HS-5 (cell line): Measurements from ENCODE around the gene SHISA9.
"Not testable (repeated sequence)": the region's sequence is repeated elsewhere in the genome, so short reads cannot be mapped to it uniquely, and the experiment has no call there.

Experiments
- DNase-seq: peaks from one replicate; pipeline ENCODE4 v3.0.0-alpha.2; 2012; ENCODE audit warnings: low read depth

SHISA9 gene

DNA sequence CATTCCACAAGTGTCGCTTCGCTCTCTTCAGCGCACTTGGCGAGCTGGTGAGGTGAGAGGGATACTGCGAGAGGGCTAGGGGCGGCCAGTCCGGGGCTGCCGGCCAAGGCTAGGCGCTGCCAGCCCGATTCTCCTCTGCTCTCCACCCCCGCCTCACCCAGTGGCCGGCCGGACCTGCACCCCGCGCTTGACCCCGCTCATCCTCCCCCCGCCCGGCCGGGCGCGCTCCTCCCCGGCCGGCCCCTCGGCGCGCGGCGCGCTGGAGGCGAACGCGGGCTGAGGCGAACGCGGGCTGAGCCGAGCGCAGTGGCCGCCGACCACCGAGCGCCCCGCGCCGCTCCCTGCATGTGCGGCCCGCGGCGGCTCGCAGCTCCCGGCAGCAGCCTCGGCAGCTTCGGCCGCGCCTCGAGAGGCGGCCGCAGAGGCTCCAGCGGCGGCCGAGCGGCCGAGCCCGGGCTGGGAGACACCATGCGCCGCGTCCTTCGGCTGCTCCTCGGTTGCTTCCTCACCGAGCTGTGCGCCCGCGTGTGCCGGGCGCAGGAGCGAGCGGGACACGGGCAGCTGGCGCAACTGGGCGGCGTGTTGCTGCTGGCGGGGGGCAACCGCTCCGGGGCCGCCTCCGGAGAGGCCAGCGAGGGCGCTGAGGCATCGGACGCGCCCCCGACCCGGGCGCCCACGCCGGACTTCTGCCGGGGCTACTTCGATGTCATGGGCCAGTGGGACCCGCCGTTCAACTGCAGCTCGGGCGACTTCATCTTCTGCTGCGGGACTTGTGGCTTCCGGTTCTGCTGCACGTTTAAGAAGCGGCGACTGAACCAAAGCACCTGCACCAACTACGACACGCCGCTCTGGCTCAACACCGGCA lies at the start of gene SHISA9:
Gene SHISA9 (plus strand): TSS at position 2 of the 865 bp plus-strand sequence.
- DNase-seq = no peak

DNA sequence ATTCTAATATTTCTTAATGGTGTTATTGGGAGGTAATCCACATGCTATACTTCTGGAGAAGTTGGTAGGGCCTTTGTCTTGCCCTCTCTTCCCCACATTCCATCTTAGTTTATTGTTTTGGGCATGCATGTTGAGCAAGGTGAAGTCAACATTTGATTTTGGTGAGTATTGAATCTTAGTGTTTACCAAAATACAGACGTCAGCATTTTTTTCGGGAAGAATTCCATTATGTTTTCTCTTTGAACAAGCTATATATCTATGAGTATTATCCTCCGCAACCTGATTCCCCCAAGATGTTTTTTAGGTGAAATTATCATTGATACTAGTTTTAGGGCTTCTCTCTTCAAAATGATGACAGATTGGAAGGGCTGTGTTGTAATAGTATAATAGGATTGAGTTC lies 47.4 kb upstream of the SHISA9 start:
- no peak for DNase-seq

DNA sequence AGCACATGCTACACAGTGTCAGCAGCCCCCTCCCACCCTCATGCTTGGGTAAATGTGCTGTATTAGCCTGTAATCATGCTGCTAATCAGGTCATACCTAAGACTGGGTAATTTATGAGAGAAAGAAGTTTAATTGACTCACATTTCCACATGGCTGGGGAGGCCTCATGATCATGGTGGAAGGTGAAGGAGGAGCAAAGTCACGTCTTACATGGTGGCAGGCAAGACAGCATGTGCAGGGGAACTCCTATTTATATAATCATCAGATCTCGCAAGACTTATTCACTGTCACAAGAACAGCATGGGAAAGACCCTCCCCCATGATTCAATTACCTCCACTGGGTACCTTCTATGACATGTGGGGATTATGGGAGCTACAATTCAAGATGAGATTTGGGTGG lies 44.0 kb upstream of the SHISA9 start:
- DNase-seq = not testable (repeated sequence)

DNA sequence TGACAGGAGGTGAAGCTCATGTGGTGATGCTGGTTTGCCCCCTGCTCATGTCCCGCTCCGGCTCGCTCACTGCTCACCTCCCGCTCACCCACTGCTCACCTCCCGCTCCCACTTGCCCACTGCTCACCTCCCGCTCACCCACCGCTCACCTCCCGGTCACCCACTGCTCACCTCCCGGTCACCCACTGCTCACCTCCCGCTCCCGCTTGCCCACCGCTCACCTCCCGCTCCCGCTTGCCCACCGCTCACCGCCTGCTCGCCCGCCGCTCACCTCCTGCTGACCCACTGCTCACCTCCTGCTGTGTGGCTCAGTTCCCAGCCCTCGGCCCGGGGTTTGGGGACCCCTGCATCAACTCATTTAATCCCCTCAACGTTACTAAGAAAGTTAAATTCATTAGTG lies 39.1 kb upstream of the SHISA9 start:
- DNase-seq = no peak

DNA sequence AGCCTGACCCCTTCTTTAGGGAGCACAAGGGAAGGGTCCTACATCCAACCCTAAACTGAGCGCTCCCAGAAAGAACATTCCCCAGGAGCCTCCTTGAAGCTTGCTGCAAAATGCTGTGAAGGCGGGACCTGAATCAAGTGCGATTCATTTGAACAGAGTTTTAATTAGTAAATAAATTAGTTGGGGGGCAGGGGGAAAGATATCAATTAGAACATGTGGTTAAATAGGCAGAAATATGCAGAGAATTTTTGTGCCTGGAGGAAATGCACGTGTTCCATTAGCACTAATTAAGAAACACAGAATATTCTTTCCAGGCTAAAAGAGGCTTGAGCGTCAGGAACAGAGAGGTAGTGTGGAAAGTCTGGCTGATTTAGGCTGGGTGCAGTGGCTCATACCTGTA lies 38.5 kb upstream of the SHISA9 start:
- no peak for DNase-seq

DNA sequence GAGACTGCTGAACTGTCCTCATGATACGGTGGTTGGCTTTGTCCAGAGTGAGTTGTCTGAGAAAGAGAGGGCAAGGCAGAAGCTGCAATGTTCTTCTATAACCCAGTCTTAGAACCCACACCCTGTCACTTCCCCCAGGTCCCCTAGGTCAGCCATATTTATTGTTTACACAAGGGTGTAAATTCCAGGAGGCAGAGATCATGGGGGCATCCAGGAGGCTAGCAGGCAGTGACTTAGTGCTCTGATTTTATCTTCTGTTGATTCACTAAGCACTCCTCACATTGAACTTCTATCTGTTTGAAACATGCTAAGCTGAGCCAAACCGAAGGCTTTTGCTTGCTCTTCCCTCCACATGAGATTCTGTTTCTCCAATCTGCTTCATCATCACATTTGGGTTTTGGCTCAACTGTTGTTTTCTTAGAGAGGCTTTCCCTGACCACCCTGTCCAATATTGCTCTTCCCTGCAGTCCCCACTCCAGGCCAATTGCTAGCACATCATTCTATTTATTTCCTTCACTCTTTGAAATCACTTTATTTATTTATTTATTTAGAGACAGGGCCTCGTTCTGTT lies 34.3 kb upstream of the SHISA9 start:
- DNase-seq = no peak

DNA sequence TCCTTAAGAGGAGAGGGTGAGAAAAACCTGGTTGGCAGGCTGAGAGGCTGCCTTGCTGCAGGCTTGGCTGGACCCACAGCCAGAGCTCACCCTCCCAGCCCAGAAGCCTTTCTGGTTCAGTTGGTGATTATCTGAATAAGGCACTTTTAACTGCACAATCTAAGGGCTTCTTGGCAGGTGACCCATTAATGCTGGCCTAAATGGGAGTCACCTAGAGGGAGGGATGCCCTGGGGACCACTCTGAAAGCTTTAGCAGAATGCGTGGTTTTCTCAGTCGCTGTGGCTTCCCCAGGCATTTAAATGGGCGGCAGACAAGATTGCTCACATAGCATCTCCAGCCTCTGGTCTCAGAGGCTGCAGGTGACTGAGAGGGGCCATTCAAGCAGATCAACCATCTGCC lies 33.2 kb upstream of the SHISA9 start:
- no peak for DNase-seq

DNA sequence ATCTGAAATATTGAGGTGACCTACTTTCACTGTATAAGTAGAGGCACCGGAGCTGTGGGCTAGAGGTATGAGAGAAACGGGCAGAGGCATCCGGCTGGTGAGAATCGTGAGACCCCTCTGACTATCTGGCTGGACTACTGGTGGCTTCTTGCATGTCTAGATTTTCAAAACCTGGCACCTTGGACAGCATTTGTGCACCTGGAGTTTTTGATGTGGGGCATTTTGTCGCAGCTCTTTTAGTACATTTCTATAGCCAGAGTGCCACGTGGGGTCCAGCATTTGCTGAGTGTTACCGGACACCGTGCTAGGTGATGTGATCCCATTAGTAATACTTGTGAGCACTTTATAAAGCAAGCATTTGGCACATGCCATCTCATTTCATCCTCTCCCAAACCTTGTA lies 32.6 kb upstream of the SHISA9 start:
- no peak for DNase-seq

DNA sequence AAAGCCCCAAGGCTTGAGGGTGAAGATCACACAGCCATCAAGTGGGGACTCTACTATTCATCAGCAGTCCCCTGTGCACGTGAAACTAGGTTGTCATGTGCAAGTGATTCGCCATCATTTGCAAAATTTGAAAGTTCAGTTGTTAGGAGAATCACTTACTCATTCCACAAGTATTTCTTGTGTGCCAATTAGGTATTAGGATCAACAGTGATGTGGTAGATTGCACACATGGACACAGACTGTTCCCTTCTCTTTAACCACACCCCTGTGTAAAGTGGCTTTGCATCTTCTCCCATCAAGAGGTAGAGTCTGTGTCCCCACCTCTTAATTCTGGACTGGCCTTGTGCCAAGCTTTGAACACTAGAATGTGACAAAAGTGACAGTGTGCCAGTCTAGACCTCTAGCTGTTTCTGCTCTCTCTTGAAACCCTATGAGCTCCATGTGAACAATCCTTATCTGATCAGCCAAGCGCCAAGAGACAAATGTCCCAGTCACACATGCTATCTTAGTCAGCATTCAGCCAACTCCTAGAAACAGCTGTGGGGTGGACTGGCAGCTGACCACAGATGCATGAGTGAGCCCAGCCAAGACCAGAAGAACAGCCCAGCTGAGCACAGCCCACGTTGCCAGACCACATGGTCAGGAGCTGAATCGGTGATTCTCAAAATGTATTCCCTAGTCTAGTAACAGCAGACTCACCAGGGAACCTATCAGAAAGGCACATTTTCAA lies 31.5 kb upstream of the SHISA9 start:
- peak; percentile 15 for DNase-seq

DNA sequence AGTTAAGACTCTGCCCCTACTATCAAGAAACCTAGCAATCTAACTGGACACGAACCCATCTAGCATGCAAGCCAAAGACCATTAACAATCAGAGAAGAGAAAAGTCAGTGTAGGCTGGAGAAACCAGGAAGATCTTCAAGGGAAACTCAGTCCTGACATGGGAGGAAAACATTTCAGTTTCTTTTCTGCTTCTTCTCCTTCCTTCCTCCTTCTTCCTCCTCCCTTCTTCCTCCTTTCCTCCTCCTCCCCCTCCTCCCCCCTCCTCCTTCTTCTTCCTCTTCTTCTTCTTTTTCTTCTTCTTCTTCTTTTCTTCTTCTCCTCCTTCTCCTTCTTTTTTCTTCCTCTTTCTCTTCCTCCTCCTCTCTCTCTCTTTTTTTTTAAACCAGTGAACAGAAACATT lies 29.6 kb upstream of the SHISA9 start:
- no peak for DNase-seq

DNA sequence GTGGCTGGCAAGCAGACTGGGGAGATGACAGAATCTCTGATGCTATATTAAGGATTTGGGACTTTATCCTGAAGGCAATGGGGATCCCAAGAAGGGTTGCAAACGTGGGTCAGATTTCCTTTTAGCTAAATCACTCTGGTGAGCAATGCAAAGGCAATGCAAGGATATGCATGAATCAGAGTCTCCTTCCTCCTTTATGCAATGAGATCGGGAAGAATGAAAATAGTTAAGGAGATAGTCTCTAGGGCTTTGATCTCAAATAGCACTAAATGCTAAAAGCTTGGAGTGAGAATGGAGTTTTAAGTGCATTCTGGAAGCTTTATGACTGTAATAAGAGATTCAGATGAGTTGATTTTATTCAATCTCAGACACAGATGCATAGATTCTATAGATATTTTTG lies 27.2 kb upstream of the SHISA9 start:
- DNase-seq = peak; percentile 81

DNA sequence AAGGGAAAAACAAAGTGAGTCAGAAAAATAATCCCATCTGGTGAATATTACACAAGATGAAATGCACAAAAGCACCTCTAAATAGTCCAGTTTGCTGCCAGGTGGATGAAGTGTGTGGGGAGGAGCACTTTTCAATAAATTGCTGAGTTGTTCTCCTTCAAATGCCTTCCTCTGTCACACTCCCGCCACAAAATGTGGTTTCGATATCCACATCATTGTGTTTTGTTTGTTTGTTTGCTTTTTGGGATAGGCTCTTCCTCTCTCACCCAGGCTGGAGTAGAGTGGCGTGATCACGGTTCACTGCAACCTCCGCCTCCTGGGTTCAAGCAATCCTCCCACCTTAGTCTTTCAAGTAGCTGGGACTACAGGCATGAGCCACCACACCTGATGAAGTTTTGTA lies 24.6 kb upstream of the SHISA9 start:
- DNase-seq = no peak

DNA sequence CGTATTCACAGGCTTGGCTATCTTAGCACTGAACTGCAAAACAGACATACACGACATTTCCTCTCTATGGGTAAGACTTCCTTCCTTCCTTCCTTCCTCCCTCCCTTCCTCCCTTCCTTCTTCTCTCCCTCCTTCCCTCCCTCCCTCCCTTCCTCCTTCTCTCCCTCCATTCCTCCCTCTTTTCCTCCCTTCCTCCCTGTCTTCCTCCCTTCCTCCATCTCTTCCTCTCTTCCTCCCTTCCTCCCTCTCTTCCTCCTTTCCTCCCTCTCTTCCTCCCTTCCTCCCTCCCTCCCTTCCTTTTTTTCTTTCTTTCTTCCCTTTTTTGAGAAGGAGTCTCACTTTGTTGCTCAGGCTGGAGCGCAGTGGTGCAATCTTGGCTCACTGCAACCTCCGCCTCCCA lies 22.4 kb upstream of the SHISA9 start:
- no peak for DNase-seq

DNA sequence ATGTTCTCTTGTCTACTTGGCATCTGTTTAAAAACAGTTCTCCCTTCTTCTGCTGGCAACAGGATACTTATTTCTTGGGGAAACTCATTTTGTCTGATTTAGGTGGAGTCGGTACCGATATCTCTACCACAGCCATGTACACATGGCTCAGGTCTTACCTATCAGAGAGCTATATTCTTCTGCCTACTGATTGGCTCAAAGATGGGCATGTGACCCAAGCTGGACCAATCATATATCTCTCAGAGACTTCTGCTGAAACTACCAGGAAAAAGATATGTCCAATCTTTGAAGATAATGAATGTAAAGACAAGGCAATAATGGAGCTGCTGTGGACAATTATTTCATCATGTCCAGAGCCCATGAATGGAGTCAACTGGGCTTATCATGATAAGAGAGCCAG lies 21.6 kb upstream of the SHISA9 start:
- no peak for DNase-seq

DNA sequence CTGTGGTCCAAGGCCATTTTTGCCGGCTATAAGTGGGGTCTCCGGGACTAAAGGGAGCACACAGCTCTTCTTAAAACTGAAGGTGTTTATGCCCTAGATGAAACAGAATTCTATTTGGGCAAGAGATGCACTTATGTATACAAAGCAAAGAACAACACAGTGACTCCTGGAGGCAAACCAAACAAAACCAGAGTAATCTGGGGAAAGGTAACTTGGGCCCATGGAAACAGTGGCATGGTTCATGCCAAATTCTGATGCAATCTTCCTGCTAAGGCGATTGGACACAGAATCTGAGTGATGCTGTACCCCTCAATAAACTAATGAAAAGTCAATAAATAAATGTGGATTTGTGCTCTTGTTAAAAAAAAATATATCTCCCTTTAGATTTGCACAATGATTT lies 20.2 kb upstream of the SHISA9 start:
- DNase-seq = no peak

DNA sequence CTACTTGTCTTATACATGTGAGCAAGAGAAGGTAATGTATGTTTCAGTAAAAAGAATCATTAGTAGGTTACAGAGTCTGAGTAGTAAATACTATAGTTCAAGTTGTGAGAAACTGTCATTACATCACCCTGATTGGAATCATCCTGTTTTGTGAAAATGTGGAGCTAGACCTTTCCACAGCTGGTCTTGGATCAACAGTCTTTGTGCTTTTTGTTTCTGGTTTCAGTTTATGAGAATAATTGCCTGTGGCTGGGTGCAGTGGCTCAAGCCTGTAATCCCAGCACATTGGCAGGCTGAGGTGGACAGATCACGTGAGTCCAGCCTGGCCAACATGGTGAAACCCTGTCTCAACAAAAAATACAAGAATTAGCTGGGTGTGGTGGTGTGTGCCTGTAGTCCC lies 19.7 kb upstream of the SHISA9 start:
- DNase-seq = no peak

DNA sequence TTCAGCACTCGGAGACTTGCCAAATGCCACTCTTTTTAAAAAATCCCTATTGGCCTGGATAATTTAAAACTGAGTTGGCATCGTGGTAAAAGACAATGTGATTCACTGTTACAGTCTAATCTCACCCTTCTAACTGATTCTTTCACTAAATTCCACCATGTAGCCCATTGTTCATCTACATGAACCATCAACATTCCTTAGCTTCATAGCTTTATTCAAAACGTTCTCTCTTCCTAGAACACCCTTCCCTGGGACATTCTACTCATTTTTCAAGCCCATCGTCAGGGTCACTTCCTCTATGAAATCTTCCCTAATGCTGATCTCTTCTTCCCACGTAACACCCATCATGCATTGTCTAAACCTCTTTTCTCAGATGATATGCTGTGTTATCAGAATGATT lies 15.7 kb upstream of the SHISA9 start:
- DNase-seq = no peak

DNA sequence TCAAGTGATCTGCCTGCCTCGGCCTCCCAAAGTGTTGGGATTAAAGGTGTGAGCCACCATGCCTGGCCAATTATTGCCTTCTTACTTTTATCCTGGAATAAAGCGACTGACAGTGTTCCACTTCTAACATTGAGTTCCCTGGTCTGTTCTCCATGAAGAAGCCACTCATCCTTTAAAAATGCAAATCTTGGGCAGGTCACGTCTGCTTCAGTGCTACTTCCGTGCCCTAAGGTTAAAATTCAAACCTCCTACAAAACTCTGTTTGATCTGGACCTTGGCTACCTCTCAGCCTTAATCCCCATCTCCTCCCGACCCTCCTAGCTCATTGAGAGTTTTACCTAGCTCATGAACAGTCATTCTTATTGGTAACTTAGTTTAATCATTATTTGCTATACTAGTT lies 9.6 kb upstream of the SHISA9 start:
- DNase-seq = no peak

DNA sequence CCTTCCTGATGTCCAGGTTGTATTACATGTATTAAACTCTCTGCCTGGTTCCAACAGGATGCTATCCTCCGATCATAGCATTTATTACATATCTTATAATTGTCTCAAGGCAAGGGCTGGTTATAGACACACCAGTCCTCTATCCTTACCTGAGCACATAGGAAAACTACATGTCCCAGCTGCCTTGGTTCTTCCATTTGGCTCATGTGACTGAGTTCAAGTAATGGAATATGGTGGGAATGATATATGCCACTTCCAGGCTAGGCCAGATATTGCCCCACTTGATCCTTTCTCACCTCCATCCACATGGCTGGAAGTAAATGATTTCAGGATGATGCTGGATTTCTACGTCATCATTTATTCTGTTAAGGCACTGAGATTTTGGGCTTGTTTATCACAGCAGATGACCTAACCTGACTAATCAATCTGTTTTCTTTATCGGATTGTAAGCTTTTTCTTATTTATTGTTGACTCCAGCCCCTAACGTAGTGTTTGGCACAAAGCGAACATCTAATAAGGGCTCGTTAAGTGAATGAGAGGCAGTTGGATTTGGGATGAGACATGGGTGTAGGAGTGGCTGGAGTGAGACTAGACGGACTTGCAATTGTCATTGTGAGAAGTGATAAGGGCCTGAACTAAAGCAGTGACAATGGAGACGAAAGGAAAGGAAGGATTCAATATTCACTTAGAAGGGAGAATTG lies 8.2 kb upstream of the SHISA9 start:
- DNase-seq = no peak

DNA sequence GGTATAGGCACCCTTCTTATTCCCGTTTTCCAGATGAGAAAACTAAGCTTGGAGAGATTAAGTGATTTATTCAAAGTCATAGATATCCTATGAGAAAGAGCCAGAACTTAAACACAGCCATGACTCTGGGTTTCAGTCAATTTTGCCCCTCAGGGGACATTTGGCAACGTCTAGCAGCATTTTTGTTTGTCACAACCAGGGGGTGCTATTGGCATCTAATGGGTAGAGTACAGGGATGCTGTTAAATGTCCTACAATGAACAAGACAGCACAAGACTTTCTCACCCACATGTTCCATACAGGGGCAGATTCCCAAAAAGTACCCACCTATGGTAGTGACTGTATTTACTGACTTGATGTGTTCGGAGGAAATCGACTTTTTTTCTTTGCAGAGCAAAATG lies 4.8 kb upstream of the SHISA9 start:
- DNase-seq = no peak

DNA sequence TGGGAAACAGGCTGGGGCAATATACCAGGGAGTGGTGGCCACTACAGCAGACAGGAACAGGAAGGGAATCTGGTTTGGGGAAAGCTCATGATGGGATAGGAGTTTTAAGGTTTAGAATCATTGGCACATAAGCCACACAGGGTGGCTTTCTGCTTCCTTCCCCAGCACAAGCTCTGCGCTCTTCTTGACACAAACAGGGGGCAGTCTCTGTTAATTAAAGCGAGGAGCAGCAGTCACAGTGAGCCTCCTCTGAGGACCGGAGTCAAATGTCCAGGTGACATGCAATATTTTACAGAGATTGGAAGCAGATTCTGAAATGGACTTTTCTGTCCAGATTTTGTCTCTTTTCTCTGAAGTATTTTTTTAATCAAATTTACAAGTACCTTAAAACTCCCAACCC lies 2.8 kb upstream of the SHISA9 start:
- no peak for DNase-seq

DNA sequence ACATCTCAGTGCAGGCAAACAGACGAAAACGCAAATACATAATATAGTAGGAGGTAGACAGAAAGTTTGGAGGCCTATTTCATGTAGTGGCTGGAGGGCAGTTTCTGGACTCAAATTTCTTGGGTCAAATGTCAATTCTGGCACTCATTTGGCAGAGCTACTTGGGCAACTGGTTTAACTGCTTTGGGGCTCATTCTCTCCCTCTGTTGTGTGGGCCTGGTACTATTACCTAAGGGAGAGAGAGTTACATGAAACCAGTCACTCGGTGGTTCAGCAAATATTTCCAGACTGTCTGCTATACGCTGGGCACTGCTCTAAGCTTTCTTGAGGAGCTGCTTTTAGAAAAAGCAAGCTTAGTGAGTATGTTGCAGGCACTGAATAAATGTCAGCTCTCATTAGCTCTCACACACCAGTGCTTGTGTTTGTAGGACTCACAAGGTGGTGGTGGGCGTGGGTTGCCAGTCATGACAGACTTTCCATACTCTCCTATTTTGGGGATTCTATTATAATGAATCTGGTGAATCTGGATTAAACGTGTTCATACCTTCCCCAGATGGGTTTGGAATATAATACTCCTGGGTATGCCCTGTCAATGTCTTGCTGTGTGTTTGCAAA lies 1.8 kb upstream of the SHISA9 start:
- DNase-seq = no peak
